Left lobe of liver (tissue), 2 donors: Measurements from ENCODE around the gene MAP2K2. TPM values are rescaled to one million over a fixed set of nuclear protein-coding genes. Genes with fewer than 3 reads are reported as not detected.

Experiments
- ATAC-seq: fragments of 200-7000 bp; cut with Tn5 transposase; one replicate; pipeline ENCODE4 v1.9.1; 2020; ENCODE audit warnings: mild to moderate bottlenecking, moderate library complexity
- DNase-seq: peaks from one replicate; pipeline ENCODE4 v3.0.0-alpha.2; 2020; ENCODE audit warnings: low spot score
- total RNA-seq: library from RNA; stranded (reverse); gene quantifications from one replicate; pipeline ENCODE4 v1.2.1, GENCODE V29; 2021
- donor health status: DM: no; HTN: no; CAD: no; lungs with moderate emphysema.
- donor health status: DM: no; HTN: yes; CAD: no.

Gene MAP2K2
- total RNA-seq, 1 donor from 2014 or later, result 63.1 TPM

GRCh38 chr19:4062419-4063368, 61.2 kb downstream of the MAP2K2 start:
- DNase-seq (no peak), ATAC-seq (no peak)

- ATAC-seq (peak; percentile 19), DNase-seq (peak; percentile 77)
These were observed 62.1 kb downstream of the MAP2K2 start for GRCh38 chr19:4061683-4062418.

- DNase-seq, result peak; percentile 97
- ATAC-seq, result peak; percentile 55
These were observed 62.7 kb downstream of the MAP2K2 start for GRCh38 chr19:4061178-4061682.

- no peak for ATAC-seq
- no peak for DNase-seq
These were observed 63.2 kb downstream of the MAP2K2 start for GRCh38 chr19:4060621-4061177.

- ATAC-seq (no peak), DNase-seq (no peak)
These were observed 63.9 kb downstream of the MAP2K2 start for GRCh38 chr19:4059891-4060620.

- DNase-seq (no peak), ATAC-seq (no peak)
These were observed 64.5 kb downstream of the MAP2K2 start for GRCh38 chr19:4059453-4059871.

GRCh38 chr19:4058693-4059452, 65.0 kb downstream of the MAP2K2 start:
- ATAC-seq (peak; percentile 8), DNase-seq (no peak)

- ATAC-seq (peak; percentile 58), DNase-seq (peak; percentile 85)
These were observed 65.8 kb downstream of the MAP2K2 start for GRCh38 chr19:4057931-4058692.

- no peak for ATAC-seq
- no peak for DNase-seq
These were observed 68.7 kb downstream of the MAP2K2 start for GRCh38 chr19:4055209-4055552.

GRCh38 chr19:4054441-4055208, 69.3 kb downstream of the MAP2K2 start:
- peak; percentile 46 for DNase-seq
- ATAC-seq, result no peak

GRCh38 chr19:4053423-4054324, 70.2 kb downstream of the MAP2K2 start:
- no peak for ATAC-seq

GRCh38 chr19:4052993-4053422, 70.9 kb downstream of the MAP2K2 start:
- ATAC-seq, result peak; percentile 1
- peak; percentile 65 for DNase-seq

More at GRCh38 chr19:4053423-4054324, 70.2 kb downstream of the MAP2K2 start:
- peak; percentile 53 for DNase-seq

GRCh38 chr19:4052114-4052992, 71.6 kb downstream of the MAP2K2 start:
- ATAC-seq (peak; percentile 77), DNase-seq (peak; percentile 95)

- peak; percentile 78 for DNase-seq
- peak; percentile 41 for ATAC-seq
These were observed 72.5 kb downstream of the MAP2K2 start for GRCh38 chr19:4051175-4052101.

GRCh38 chr19:4049432-4049831, 74.5 kb downstream of the MAP2K2 start:
- ATAC-seq, result no peak

More at GRCh38 chr19:4049432-4049831, 74.5 kb downstream of the MAP2K2 start:
- DNase-seq, result peak; percentile 49
